Suppressor macrophage treated with lipopolysaccharide for 4 hours (primary cell): ENCODE measurements around the gene HTRA2.
"Not testable (repeated sequence)": the region's sequence is repeated elsewhere in the genome, so short reads cannot be mapped to it uniquely, and the experiment has no call there.

Experiments used
- DNase-seq: peaks from one replicate; pipeline ENCODE4 v3.0.0-alpha.2; 2020

HTRA2 gene

GRCh38 chr2:74529357-74530238 lies at the start of gene HTRA2, which contains the start of gene AUP1:
HTRA2 (plus strand) TSS chr2:74529933; CDS start chr2:74530007, 74 bp downstream.
AUP1 (minus strand) TSS chr2:74529706; CDS start chr2:74529629, 77 bp downstream.
- DNase-seq, result peak; percentile 99

- peak; percentile 73 for DNase-seq
These were observed 48.3 kb upstream of the HTRA2 start for GRCh38 chr2:74481431-74481830.

- peak; percentile 9 for DNase-seq
These were observed 47.6 kb upstream of the HTRA2 start for GRCh38 chr2:74481961-74482800.

GRCh38 chr2:74482801-74483674 lies 46.7 kb upstream of the HTRA2 start, which contains the start of the genes CCDC142 and TTC31:
CCDC142 (minus strand) TSS chr2:74482998; CDS start chr2:74482837, 161 bp downstream.
TTC31 (plus strand) TSS chr2:74483081; CDS start chr2:74483096, 15 bp downstream.
- DNase-seq, result peak; percentile 97

- not testable (repeated sequence) for DNase-seq
These were observed 46.0 kb upstream of the HTRA2 start for GRCh38 chr2:74483675-74484164.

GRCh38 chr2:74486141-74486540 lies 43.6 kb upstream of the HTRA2 start:
- no peak for DNase-seq

- no peak for DNase-seq
These were observed 40.9 kb upstream of the HTRA2 start for GRCh38 chr2:74488643-74489481.

GRCh38 chr2:74489906-74490305 lies 39.8 kb upstream of the HTRA2 start:
- no peak for DNase-seq

GRCh38 chr2:74491648-74492544 lies 37.8 kb upstream of the HTRA2 start:
- DNase-seq, result no peak

- DNase-seq, result no peak
These were observed 36.2 kb upstream of the HTRA2 start for GRCh38 chr2:74493546-74493945.

- DNase-seq, result no peak
These were observed 34.3 kb upstream of the HTRA2 start for GRCh38 chr2:74495440-74495839.

- DNase-seq, result no peak
These were observed 32.5 kb upstream of the HTRA2 start for GRCh38 chr2:74496997-74497776.

GRCh38 chr2:74497777-74498499 lies 31.8 kb upstream of the HTRA2 start:
- no peak for DNase-seq

GRCh38 chr2:74498500-74499266 lies 31.1 kb upstream of the HTRA2 start:
- peak; percentile 58 for DNase-seq

- DNase-seq, result no peak
These were observed 30.3 kb upstream of the HTRA2 start, which contains the start of gene LBX2 for GRCh38 chr2:74499267-74499939. LBX2 (minus strand) TSS chr2:74499603; CDS start chr2:74499537, 66 bp downstream.

GRCh38 chr2:74499940-74500577 lies 29.7 kb upstream of the HTRA2 start:
- no peak for DNase-seq

- no peak for DNase-seq
These were observed 29.2 kb upstream of the HTRA2 start for GRCh38 chr2:74500578-74500946.
